PC-9 (cell line): ENCODE data around the gene EPHB1.

Experiments
- EZH2 ChIP-seq: fragments of 200-600 bp; sonication (generic); IDR thresholded peaks from 2 replicates; pipeline ENCODE4 v1.8.0; 2017; ENCODE audit warnings: antibody characterized with exemption, low read depth
- TF ChIP-seq, protein P1 (sequence below): fragments of 200-600 bp; sonication (generic); conservative IDR thresholded peaks from 2 replicates; pipeline ENCODE4 v1.6.1; 2017; ENCODE audit warnings: mixed run types, antibody characterized with exemption, mild to moderate bottlenecking, moderate library complexity

DNA sequence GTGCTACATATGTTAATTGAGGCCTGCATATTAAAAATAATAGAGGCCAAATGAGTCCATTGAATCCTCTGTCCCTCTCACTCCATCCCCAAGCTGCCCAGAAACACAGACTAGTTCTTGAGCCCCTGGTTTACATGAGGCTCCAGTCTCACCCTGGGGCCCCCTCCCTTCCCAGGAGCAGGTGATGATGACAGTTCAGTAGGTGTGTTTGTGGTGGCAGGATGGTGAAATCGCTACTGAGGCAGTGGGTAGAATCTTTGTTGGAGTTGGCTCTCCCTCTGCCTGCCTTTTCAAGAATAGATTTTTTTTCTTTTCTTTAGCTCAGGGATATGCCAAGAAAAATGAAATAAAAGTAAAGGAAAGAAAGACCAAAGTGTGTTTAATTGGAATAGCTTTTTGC, 288.7 kb downstream of the EPHB1 start:
- TF ChIP-seq, protein P1, sequence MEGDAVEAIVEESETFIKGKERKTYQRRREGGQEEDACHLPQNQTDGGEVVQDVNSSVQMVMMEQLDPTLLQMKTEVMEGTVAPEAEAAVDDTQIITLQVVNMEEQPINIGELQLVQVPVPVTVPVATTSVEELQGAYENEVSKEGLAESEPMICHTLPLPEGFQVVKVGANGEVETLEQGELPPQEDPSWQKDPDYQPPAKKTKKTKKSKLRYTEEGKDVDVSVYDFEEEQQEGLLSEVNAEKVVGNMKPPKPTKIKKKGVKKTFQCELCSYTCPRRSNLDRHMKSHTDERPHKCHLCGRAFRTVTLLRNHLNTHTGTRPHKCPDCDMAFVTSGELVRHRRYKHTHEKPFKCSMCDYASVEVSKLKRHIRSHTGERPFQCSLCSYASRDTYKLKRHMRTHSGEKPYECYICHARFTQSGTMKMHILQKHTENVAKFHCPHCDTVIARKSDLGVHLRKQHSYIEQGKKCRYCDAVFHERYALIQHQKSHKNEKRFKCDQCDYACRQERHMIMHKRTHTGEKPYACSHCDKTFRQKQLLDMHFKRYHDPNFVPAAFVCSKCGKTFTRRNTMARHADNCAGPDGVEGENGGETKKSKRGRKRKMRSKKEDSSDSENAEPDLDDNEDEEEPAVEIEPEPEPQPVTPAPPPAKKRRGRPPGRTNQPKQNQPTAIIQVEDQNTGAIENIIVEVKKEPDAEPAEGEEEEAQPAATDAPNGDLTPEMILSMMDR = no peak
- no peak for TF ChIP-seq EZH2
